HG02759 (cell line): Measurements from ENCODE around the gene ARFGAP3.
"Not testable (repeated sequence)": the region's sequence is repeated elsewhere in the genome, so short reads cannot be mapped to it uniquely, and the experiment has no call there.

ENCODE experiments used
- ATAC-seq: cut with Tn5 transposase; IDR thresholded peaks from one replicate; pipeline ENCODE4 v1.9.1; 2021; ENCODE audit warnings: mild to moderate bottlenecking, moderate library complexity; ENCODE audit not compliant: unreplicated experiment

Gene ARFGAP3

GRCh38 chr22:42770941-42771647 lies 86.0 kb downstream of the ARFGAP3 start:
- no peak for ATAC-seq

- no peak for ATAC-seq
Measured at GRCh38 chr22:42770448-42770726, 86.7 kb downstream of the ARFGAP3 start.

- peak; percentile 72 for ATAC-seq
Measured at GRCh38 chr22:42769574-42770447, 87.3 kb downstream of the ARFGAP3 start.

GRCh38 chr22:42769238-42769573 lies 87.9 kb downstream of the ARFGAP3 start:
- ATAC-seq = peak; percentile 27

GRCh38 chr22:42768385-42769035 lies 88.6 kb downstream of the ARFGAP3 start:
- ATAC-seq = no peak

- no peak for ATAC-seq
Measured at GRCh38 chr22:42766860-42767259, 90.2 kb downstream of the ARFGAP3 start.

- no peak for ATAC-seq
Measured at GRCh38 chr22:42764895-42765363, 92.1 kb downstream of the ARFGAP3 start.

GRCh38 chr22:42763965-42764480 lies 93.0 kb downstream of the ARFGAP3 start:
- ATAC-seq = no peak

GRCh38 chr22:42760806-42761565 lies 96.1 kb downstream of the ARFGAP3 start:
- no peak for ATAC-seq

- no peak for ATAC-seq
Measured at GRCh38 chr22:42758931-42759629, 98.0 kb downstream of the ARFGAP3 start.

GRCh38 chr22:42755553-42755952 lies 101.5 kb downstream of the ARFGAP3 start:
- not testable (repeated sequence) for ATAC-seq

GRCh38 chr22:42755121-42755520 lies 102.0 kb downstream of the ARFGAP3 start:
- not testable (repeated sequence) for ATAC-seq

GRCh38 chr22:42754658-42755057 lies 102.4 kb downstream of the ARFGAP3 start:
- no peak for ATAC-seq

- no peak for ATAC-seq
Measured at GRCh38 chr22:42752912-42753311, 104.2 kb downstream of the ARFGAP3 start.

- no peak for ATAC-seq
Measured at GRCh38 chr22:42752230-42752746, 104.8 kb downstream of the ARFGAP3 start.

GRCh38 chr22:42750421-42750820 lies 106.7 kb downstream of the ARFGAP3 start:
- ATAC-seq = not testable (repeated sequence)

GRCh38 chr22:42747701-42748513 lies 109.2 kb downstream of the ARFGAP3 start:
- no peak for ATAC-seq
